ENCODE data around the gene PTPRG. TPM values are rescaled to one million over a fixed set of nuclear protein-coding genes. Genes with fewer than 3 reads are reported as not detected.

Gene PTPRG
- total RNA-seq, 4 donors from 2014 or later: 21.1 to 54.2 (median 30.6) TPM

DNA sequence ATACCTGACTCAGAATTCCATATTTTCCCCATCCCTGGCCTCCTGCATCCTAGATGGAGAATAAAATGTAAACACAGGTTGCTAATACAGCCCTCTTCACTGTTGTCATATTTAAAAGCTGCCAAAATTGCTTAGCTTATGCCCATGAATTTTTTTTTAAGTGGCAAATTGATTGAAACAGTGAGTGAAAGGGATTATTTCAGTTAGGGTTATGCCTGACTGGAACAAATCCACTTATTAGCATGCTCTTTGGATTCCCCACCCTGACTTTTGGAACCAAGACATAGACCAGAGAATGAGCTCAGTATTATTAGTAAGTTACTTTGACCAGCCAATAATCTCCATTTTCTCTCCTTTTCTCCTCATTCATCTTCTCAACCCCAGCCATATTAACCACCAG is 567.3 kb downstream of the PTPRG start:
- no peak for TF ChIP-seq POLR2A (IDR thresholded peaks at IDR 0.05)
- TF ChIP-seq, protein P1, sequence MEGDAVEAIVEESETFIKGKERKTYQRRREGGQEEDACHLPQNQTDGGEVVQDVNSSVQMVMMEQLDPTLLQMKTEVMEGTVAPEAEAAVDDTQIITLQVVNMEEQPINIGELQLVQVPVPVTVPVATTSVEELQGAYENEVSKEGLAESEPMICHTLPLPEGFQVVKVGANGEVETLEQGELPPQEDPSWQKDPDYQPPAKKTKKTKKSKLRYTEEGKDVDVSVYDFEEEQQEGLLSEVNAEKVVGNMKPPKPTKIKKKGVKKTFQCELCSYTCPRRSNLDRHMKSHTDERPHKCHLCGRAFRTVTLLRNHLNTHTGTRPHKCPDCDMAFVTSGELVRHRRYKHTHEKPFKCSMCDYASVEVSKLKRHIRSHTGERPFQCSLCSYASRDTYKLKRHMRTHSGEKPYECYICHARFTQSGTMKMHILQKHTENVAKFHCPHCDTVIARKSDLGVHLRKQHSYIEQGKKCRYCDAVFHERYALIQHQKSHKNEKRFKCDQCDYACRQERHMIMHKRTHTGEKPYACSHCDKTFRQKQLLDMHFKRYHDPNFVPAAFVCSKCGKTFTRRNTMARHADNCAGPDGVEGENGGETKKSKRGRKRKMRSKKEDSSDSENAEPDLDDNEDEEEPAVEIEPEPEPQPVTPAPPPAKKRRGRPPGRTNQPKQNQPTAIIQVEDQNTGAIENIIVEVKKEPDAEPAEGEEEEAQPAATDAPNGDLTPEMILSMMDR (IDR thresholded peaks at IDR 0.05 in 4 of 5, conservative IDR thresholded peaks at IDR 0.05 in 1 of 5): no peak
- ATAC-seq (no peak), DNase-seq (no peak)
- Histone ChIP-seq H3K27ac (peak overlapping the region; percentile 39 to 69 (median 65)), H3K27me3 (no peaks in the 10 kb centered on the region), H3K4me1 (peaks cover 21 to 44% of the 10 kb centered on the region in 2 donors), H3K9me3 (no peaks in the 10 kb centered on the region), H3K36me3 (no peaks in the 10 kb centered on the region), H3K4me3 (no peak overlapping the region)
- in situ Hi-C loops (cut with MboI; ENCODE audit: low sequenced_read_pairs in 4 of 4): no loop called here
- intact Hi-C loops (cut with DNase I; ENCODE audit: low total_unique reads): loop anchor here (2.0 to 5.0 kb wide), 2 partner anchors 32 to 566 kb away; partner anchors contain the start of gene PTPRG

DNA sequence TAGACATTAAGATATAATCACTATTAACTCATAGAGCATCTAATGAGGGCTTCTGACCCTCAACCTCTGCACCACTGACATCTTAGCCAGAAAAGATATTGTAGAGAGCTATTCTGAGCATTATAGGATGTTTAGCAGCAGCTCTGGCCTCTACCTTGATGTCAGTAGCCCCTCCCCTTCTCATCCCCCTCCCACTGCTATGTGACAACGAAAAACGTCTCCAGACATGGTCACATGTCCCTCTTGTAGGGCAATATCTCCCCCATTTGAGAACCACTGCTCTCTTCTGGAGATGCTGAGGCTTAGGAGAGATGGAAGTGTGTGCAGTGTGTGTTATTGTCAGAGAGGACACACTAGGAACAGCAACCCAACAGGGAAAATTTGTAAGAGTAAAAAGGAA is 569.7 kb downstream of the PTPRG start:
- in situ Hi-C loops (cut with MboI; ENCODE audit: low sequenced_read_pairs in 4 of 4): no loop called here
- intact Hi-C loops (cut with DNase I; ENCODE audit: low total_unique reads): no loop called here
- Histone ChIP-seq H3K4me3 (no peak overlapping the region), H3K27ac (no peak overlapping the region), H3K36me3 (no peaks in the 10 kb centered on the region), H3K9me3 (no peaks in the 10 kb centered on the region), H3K4me1 (peaks cover 30 to 67% of the 10 kb centered on the region in 2 donors), H3K27me3 (no peaks in the 10 kb centered on the region)
- TF ChIP-seq POLR2A (IDR thresholded peaks at IDR 0.05): no peak
- TF ChIP-seq, protein P1 (IDR thresholded peaks at IDR 0.05 in 4 of 5, conservative IDR thresholded peaks at IDR 0.05 in 1 of 5): no peak
- ATAC-seq: no peak
- DNase-seq: no peak

DNA sequence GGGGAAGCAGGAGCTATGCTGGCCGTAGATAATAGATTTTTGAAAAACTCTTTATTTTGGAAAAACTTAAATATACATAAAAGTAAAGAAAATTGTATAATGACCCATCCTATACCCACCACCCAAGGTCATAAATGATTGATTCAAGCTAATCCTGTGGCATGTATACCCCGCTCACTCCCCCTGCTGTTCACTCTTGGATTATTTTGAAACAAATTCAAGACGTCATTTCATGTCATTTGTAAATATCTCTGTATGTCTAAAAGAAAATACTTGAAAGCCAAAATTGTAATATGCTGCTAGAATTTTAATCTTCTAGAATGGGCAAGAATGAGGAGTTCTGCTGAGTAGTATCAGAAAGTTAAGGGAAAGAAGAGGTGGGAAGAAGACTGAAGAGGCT is 570.2 kb downstream of the PTPRG start:
- Histone ChIP-seq H3K27me3 (no peaks in the 10 kb centered on the region), H3K4me3 (no peak overlapping the region), H3K4me1 (peaks cover 30 to 69% of the 10 kb centered on the region in 2 donors), H3K27ac (peak overlapping the region; percentile 53 to 79 (median 70)), H3K36me3 (no peaks in the 10 kb centered on the region), H3K9me3 (no peaks in the 10 kb centered on the region)
- TF ChIP-seq, protein P1 (IDR thresholded peaks at IDR 0.05 in 4 of 5, conservative IDR thresholded peaks at IDR 0.05 in 1 of 5): peak in 4 of 5 experiments; percentile 21 to 33 (median 26)
- no peak for TF ChIP-seq POLR2A (IDR thresholded peaks at IDR 0.05)
- ATAC-seq (no peak), DNase-seq (no peak)
- in situ Hi-C loops (cut with MboI; ENCODE audit: low sequenced_read_pairs in 4 of 4): no loop called here
- intact Hi-C loops (cut with DNase I; ENCODE audit: low total_unique reads): no loop called here

DNA sequence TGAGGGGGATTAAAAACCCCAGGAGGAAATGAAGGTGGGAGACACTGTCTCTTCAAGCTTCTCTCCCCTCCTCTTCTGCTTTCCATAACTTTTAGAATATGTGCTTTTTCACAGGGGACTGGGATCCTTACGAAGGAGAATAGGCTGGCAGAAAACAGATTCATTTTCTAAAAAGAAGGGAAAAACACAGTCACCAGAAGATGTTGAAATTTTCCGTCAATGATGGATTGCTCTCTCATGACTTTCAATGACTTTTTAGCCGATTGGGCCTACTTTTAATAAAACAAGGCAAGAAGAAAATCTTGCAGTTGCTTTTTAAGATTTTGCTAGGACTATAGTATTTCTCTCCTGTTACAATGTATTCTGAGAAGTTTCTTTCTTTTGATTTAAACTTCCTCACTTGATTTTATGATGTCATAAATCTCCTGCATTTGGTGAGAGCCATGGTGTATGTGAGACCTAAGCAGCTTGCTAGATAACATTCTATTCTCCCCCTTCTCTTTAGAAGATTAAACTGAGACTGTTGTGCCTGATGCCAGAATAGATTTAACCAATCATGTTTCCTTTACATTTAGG is 570.7 kb downstream of the PTPRG start:
- TF ChIP-seq POLR2A (IDR thresholded peaks at IDR 0.05): no peak
- TF ChIP-seq, protein P1 (IDR thresholded peaks at IDR 0.05 in 4 of 5, conservative IDR thresholded peaks at IDR 0.05 in 1 of 5): no peak
- H3K4me3 ChIP-seq: no peak overlapping the region
- no peaks in the 10 kb centered on the region for H3K9me3 ChIP-seq
- DNase-seq (no peak), ATAC-seq (no peak)
- H3K36me3 ChIP-seq: no peaks in the 10 kb centered on the region
- H3K27ac ChIP-seq: peak overlapping the region; percentile 53 to 79 (median 70)
- no peaks in the 10 kb centered on the region for H3K27me3 ChIP-seq
- peaks cover 30 to 66% of the 10 kb centered on the region in 2 donors for H3K4me1 ChIP-seq
- intact Hi-C loops (cut with DNase I; ENCODE audit: low total_unique reads) (no loop called here), in situ Hi-C loops (cut with MboI; ENCODE audit: low sequenced_read_pairs in 4 of 4) (no loop called here)

DNA sequence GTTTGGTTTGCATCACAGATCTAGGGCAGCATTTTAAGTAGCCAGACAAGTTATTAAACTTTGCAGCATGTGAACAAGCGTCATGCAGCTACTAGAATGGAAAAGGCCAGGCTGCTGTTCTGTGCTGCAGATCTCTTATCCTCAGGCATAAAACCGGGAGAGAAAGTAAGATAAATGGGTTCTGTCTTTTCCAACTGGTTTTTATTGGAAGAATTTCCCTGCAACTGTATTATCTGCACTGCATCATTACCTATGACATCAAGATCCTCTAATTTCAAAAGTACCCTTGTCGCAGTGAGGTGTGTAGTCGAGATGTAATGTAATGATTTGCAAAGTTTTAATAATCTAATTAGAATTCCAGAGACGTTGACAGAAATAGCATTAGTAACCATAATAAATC is 571.6 kb downstream of the PTPRG start:
- ATAC-seq (no peak), DNase-seq (no peak)
- Histone ChIP-seq H3K9me3 (no peaks in the 10 kb centered on the region), H3K27ac (peak overlapping the region; percentile 70 to 79 (median 73)), H3K36me3 (no peaks in the 10 kb centered on the region), H3K4me1 (peaks cover 22 to 57% of the 10 kb centered on the region in 2 donors), H3K27me3 (no peaks in the 10 kb centered on the region), H3K4me3 (no peak overlapping the region)
- intact Hi-C loops (cut with DNase I; ENCODE audit: low total_unique reads) (no loop called here), in situ Hi-C loops (cut with MboI; ENCODE audit: low sequenced_read_pairs in 4 of 4) (no loop called here)
- TF ChIP-seq POLR2A (IDR thresholded peaks at IDR 0.05): no peak
- TF ChIP-seq, protein P1 (IDR thresholded peaks at IDR 0.05 in 4 of 5, conservative IDR thresholded peaks at IDR 0.05 in 1 of 5): no peak
